Glutamatergic neuron (in vitro differentiated cells): ENCODE measurements around the gene MED13L. TPM values are rescaled to one million over a fixed set of nuclear protein-coding genes. Genes with fewer than 3 reads are reported as not detected.

Experiments
- DNase-seq: peaks from one replicate; pipeline ENCODE4 v3.0.0; 2022
- H3K27ac Mint-ChIP-seq: one replicate; pipeline ENCODE4 v1.8.0; 2020; ENCODE audit warnings: mild to moderate bottlenecking, mixed read lengths, inconsistent platforms; ENCODE audit not compliant: unreplicated experiment
- H3K27me3 Mint-ChIP-seq: one replicate; pipeline ENCODE4 v1.8.0; 2020; ENCODE audit warnings: mild to moderate bottlenecking, moderate library complexity, mixed read lengths, inconsistent platforms; ENCODE audit not compliant: unreplicated experiment
- H3K36me3 Mint-ChIP-seq: one replicate; pipeline ENCODE4 v1.8.0; 2020; ENCODE audit warnings: mild to moderate bottlenecking, mixed read lengths, inconsistent platforms; ENCODE audit not compliant: unreplicated experiment
- H3K4me1 Mint-ChIP-seq: one replicate; pipeline ENCODE4 v1.8.0; 2020; ENCODE audit warnings: mild to moderate bottlenecking, low read depth, mixed read lengths, inconsistent platforms; ENCODE audit not compliant: unreplicated experiment
- H3K4me3 Mint-ChIP-seq: one replicate; pipeline ENCODE4 v1.8.0; 2020; ENCODE audit warnings: mild to moderate bottlenecking, mixed read lengths, inconsistent platforms; ENCODE audit not compliant: unreplicated experiment
- H3K9me3 Mint-ChIP-seq: one replicate; pipeline ENCODE4 v1.8.0; 2020; ENCODE audit warnings: mild to moderate bottlenecking, moderate library complexity, mixed read lengths, inconsistent platforms; ENCODE audit not compliant: unreplicated experiment
- total RNA-seq: library from RNA; stranded (reverse); fragmentation: NEBNext Ultra II Directional; extraction: Animal tissue kit (Norgen Biotek cat#: 25700); gene quantifications from one replicate; pipeline ENCODE4 v1.2.1, GENCODE V29; 2021; ENCODE audit not compliant: unreplicated experiment
- TF ChIP-seq, protein P1 (sequence below): fragments of 200-600 bp; sonication (generic); IDR thresholded peaks from one replicate; pipeline ENCODE4 v1.5.0; 2021; ENCODE audit not compliant: partially characterized antibody, unreplicated experiment

The MED13L gene
- total RNA-seq, 1 donor from 2014 or later, result 95.5 TPM

DNA sequence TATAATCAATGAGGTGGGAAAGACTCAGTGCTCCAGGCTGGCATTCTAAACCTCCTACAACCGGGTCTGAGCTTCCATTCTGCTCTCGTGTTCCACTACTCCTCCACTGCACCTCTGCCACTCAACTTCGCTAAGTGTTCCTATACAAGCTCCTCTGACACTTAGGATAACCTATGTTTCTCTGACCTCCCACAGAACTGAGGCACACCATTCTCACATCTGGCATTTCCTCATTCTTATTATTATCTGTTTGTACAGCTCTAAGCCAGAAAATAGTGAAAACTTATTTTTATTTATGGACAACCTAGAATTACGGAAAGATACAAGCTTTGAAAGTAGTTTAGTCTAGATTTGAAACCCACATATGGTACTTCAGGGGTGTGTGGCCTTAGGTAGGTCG, 127.0 kb downstream of the MED13L start:
- no peaks in the 10 kb centered on the region for H3K9me3 Mint-ChIP-seq
- DNase-seq, result no peak
- peaks cover 8% of the 10 kb centered on the region for H3K4me1 Mint-ChIP-seq
- no peak overlapping the region for H3K27ac Mint-ChIP-seq
- no peaks in the 10 kb centered on the region for H3K36me3 Mint-ChIP-seq
- TF ChIP-seq, protein P1, sequence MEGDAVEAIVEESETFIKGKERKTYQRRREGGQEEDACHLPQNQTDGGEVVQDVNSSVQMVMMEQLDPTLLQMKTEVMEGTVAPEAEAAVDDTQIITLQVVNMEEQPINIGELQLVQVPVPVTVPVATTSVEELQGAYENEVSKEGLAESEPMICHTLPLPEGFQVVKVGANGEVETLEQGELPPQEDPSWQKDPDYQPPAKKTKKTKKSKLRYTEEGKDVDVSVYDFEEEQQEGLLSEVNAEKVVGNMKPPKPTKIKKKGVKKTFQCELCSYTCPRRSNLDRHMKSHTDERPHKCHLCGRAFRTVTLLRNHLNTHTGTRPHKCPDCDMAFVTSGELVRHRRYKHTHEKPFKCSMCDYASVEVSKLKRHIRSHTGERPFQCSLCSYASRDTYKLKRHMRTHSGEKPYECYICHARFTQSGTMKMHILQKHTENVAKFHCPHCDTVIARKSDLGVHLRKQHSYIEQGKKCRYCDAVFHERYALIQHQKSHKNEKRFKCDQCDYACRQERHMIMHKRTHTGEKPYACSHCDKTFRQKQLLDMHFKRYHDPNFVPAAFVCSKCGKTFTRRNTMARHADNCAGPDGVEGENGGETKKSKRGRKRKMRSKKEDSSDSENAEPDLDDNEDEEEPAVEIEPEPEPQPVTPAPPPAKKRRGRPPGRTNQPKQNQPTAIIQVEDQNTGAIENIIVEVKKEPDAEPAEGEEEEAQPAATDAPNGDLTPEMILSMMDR, result no peak
- no peak overlapping the region for H3K4me3 Mint-ChIP-seq
- H3K27me3 Mint-ChIP-seq, result no peaks in the 10 kb centered on the region

DNA sequence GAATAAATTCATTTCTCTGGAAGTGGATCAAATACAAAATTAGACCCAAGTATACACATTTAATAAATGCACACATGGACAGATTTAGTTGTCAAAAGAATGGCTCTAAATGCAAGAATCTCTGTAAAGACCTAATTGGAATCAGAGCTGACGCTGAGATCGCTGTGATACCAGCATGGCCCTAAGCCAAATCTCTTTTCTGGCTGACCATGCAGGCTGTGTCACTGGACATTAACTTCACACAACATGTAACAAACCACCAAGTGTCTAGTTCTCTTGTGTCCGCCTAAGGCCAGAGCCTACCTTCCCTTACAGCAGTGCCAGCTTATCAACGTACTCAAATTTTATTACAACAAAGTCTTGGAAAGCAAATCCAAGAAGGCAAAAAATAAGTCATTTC, 127.5 kb downstream of the MED13L start:
- DNase-seq, result no peak
- no peak overlapping the region for H3K27ac Mint-ChIP-seq
- H3K4me3 Mint-ChIP-seq, result no peak overlapping the region
- TF ChIP-seq, protein P1, result no peak
- H3K4me1 Mint-ChIP-seq, result peaks cover 8% of the 10 kb centered on the region
- no peaks in the 10 kb centered on the region for H3K36me3 Mint-ChIP-seq
- H3K9me3 Mint-ChIP-seq, result no peaks in the 10 kb centered on the region
- no peaks in the 10 kb centered on the region for H3K27me3 Mint-ChIP-seq

DNA sequence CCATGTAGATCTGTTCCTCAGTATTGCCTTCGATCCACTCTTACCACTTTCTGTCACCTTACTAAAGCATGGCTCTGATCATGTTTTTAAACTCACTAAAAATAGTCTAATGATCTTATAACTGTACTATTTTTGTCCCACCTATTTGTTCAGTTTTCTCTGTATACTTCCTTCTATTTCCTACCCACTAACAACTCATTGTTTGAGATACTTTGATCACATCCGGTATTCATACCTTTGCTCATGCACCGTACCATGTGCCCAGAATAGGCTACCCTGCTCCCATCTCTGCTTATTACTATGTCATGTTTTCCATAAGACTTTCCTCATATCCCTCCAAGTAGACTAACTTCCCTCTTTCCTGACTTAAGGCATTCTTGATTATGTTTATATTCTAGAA, 128.6 kb downstream of the MED13L start:
- DNase-seq, result no peak
- Mint-ChIP-seq H3K4me1 (peaks cover 13% of the 10 kb centered on the region), H3K36me3 (no peaks in the 10 kb centered on the region), H3K9me3 (no peaks in the 10 kb centered on the region), H3K27me3 (no peaks in the 10 kb centered on the region), H3K27ac (no peak overlapping the region), H3K4me3 (no peak overlapping the region)
- TF ChIP-seq, protein P1, result no peak

DNA sequence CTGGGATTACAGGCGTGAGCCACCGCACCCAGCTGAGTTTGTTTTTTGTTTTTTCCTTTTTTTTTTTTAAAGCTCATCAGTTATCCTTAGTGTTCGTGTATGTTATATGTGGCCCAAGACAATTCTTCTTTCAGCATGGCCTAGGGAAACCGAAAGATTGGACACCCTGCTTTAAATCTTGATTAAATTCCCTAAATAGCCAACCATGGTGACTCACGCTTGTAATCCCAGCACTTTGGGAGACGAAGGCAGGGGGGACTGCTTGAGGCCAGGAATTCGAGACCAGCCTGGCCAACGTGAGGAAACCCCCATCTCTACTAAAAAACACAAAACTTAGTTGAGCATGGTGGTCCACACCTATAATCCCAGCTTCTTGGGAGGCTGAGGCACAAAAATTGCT, 131.1 kb downstream of the MED13L start:
- Mint-ChIP-seq H3K4me3 (no peak overlapping the region), H3K36me3 (no peaks in the 10 kb centered on the region), H3K9me3 (no peaks in the 10 kb centered on the region), H3K27ac (no peak overlapping the region), H3K27me3 (no peaks in the 10 kb centered on the region), H3K4me1 (peaks cover 15% of the 10 kb centered on the region)
- DNase-seq, result no peak
- TF ChIP-seq, protein P1, result no peak

DNA sequence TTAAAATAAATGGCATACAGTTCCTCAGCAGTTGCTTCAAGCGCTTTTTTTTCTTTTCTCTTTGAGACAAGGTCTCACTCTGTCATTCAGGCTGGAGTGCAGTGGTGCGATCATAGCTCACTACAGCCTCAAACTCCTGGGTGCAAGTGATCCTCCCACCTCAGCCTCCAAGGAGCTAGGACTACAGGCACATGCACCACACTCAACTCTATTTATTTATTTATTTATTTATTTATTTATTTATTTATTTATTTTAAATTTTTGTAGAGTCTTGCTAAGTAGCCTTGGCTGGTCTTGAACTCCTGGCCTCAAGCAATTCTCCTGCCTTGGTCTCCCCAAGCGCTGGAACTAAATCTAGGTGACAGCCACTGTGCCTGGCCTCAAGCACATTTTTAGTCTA, 132.0 kb downstream of the MED13L start:
- DNase-seq, result no peak
- H3K36me3 Mint-ChIP-seq, result no peaks in the 10 kb centered on the region
- H3K4me1 Mint-ChIP-seq, result peaks cover 15% of the 10 kb centered on the region
- H3K9me3 Mint-ChIP-seq, result no peaks in the 10 kb centered on the region
- TF ChIP-seq, protein P1, result no peak
- H3K4me3 Mint-ChIP-seq, result no peak overlapping the region
- H3K27ac Mint-ChIP-seq, result no peak overlapping the region
- no peaks in the 10 kb centered on the region for H3K27me3 Mint-ChIP-seq
